GM21717 (cell line): ENCODE measurements around the gene ZFP36L2.
"Not testable (repeated sequence)": the region's sequence is repeated elsewhere in the genome, so short reads cannot be mapped to it uniquely, and the experiment has no call there.

ENCODE experiments used
- ATAC-seq: cut with Tn5 transposase; IDR thresholded peaks from one replicate; pipeline ENCODE4 v1.9.1; 2021; ENCODE audit warnings: mild to moderate bottlenecking, moderate library complexity; ENCODE audit not compliant: unreplicated experiment

Gene ZFP36L2

GRCh38 chr2:43210125-43210466 is 16.3 kb downstream of the ZFP36L2 start:
- ATAC-seq = no peak

DNA sequence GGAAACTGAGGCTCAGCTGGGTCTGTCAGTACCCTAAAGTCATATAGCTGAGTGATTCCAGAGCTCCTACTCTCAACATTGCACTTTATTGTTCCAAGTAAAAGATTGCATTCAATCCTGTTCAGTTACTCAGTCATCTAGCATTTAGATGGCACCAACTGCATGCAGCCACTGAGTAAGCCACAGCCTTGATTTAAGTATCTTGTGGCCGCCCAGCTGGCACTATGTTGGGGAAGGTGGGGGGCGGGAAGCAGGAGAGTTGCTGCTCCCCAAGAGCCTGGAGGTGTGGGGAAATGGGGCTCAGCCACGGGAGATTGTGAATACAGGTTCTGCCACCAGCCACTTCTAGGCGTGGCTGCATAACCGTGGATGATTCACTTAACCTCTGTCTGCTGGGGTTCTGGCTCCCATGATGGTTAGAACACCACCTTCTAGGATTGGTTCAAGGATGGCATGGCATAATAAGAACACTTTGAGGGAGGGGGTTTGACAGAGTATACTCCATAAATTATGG is 17.1 kb downstream of the ZFP36L2 start:
- ATAC-seq = no peak

DNA sequence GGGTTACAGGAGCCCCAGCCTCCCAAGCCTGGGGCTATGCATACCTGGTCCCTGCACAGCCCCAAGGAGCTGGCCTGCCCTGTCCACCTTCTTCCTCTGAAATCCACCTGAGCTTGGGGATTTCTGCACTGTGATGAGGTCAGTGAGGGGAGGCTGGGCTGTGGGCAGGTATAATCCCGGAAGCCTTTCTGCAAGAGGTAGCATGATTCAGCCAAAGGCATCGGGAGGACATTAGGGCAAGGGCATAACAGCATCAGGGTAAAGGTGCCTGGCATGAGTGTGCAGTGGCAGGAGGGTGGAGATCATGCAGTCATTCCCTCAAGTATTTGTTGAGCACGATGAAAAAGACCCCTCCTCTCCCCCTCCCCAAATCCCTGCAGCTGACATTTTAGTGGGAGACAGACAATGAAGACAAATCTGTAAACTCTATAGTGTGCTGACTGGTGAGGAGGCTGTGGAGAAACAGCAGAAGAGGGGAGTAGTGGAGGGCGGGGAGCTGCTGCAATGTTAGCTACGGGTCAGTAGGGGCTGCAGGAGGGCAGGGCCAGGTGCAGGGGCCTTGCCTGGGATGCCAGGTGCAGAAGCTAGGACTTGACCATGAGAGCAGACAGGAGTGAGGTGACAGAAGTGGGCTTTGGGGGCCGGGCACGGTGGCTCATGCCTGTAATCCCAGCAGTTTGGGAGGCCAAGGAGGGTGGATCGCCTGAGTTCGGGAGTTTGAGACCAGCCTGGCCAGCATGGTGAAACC is 18.7 kb downstream of the ZFP36L2 start:
- ATAC-seq = no peak

DNA sequence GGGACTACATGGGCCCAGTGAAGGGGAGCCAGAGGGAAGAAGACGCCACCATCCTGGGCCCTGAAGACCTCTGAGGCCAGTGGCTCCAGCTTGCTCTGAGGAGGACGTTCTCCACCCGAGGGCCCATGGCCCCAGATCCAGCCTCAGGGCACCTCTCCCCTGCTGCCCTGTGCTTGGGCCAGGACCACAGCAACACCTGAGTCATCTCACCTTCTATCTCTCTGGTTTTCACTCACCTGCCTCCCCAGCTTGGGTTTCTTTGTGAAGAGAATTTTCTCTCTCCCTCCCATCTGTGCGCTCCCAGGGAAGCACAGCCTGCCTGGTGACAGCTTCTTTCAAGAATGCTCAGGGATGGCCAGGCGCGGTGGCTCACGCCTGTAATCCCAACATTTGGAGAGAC is 19.8 kb downstream of the ZFP36L2 start:
- no peak for ATAC-seq

DNA sequence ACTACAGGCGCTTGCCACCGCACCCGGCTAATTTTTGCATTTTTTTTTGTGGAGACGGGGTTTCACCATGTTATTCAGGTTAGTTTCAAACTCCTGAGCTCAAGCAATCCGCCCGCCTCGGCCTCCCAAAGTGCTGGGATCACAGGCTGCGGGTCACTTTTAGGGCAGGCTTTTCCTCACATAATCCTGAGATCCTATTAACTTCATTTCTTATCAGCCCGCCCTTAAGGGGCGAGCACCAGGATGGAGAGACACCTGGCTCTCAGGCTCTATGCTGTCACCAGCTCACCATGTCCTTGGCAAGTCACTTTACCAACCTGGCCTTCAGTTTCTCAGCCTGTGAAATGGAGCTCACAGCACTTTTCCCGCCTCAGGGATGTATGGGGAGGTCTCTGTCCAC is 23.0 kb downstream of the ZFP36L2 start:
- ATAC-seq = no peak

DNA sequence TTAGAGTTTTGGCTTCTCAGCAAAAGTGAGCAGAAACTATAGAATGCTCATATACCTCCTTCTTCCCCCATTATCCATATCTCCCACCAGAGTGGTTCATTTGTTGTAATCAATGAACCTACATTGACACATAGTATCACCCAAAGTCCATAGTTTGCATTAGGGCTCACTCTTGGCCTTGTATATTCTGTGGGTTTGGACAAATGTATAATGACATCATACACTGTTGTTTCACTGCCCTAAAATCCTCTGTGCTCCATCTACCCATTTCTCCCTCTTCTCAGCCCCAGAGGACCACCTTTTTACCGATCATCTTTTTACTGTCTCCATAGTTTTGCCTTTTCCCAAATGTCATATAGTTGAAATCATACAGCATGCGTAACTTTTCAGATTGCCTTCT is 24.1 kb downstream of the ZFP36L2 start:
- ATAC-seq = no peak

DNA sequence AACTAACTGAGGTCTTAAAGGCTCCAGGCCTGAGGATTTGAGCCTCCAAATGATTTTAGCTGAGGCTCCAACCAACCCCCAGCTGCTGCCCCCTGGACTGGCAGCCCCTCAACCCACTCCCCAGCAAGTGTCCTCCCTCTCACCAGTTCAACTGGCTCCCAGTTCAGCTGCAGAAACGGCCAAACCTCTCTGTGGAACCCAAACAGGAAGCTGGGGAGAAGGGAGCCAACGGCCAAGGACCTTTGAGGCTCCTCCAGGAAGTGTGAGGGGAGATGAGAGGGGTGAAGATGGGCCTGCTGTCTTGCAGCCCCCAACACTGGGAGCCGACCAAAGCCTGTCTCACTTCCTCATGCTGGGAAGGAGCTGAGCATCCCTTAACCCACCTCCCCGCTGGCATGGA is 24.9 kb downstream of the ZFP36L2 start:
- ATAC-seq = no peak

DNA sequence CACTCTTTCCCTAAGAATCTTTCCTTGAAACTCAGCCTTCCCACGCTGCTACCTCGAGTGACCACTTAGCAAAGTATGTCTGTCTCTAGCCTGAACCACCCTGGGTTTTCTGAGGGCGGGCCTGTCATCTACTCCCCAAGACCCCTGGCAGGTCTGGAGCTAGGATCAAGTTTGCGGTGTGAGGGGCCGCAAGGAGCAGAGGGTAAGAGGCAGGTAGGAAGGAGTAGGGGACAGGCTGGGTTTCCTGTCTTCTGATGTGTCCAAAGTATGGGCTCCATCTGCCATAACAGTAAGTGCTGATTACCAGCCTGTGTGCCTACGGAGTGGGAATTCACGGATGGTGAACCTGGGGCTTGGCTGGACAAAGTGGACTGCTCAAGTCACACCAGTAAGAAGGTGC is 25.4 kb downstream of the ZFP36L2 start:
- no peak for ATAC-seq

DNA sequence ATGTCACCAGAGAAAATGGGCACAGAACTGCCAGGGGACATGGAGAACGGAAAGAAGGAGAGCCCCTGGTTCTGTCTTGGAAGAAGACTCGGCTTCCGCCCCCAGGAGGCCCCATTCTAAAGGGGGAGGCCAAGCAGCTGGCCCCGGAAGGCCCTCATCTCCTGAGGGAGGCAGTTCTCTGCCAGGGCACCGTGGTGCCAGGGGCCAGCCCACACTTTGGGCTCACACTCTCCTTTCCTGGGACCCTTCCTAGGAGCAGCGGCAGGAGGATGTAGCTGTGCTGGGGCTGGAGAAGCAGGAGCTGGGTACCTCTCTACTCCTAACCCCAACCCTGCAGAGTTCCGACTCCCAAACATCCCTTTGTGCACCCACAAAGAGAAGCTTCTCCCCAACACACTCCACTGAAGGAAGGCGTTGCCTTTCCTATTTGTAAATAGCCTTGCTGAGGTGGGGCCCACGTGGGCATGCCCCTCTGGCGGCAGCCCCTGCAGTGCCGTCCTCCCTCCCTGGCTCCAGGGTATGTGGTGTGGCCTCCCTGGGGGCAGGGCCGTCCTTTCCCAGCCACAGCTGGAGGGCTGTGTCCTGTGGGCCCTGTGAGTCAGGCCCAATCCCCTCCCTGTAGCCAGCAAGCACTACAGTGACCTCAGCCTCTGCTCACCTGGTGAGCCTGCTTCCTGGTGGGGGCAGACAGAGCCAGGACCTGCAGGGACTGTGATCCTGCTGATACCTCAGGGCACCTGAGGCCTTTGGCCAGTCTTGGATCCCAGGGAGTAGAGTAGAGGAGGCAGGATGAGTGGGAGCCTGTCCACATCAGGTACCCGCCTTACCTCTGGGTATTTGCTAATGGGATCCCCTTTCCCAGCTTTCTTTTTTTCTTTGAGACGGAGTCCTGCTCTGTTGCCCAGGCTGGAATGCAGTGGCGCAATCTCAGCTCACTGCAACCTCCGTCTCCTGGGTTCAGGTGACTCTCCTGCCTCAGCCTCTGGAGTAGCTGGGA is 26.6 kb downstream of the ZFP36L2 start:
- no peak for ATAC-seq

- no peak for ATAC-seq
Observed at GRCh38 chr2:43198263-43198662, 28.1 kb downstream of the ZFP36L2 start.

- no peak for ATAC-seq
Observed at GRCh38 chr2:43197588-43197896, 28.9 kb downstream of the ZFP36L2 start.

DNA sequence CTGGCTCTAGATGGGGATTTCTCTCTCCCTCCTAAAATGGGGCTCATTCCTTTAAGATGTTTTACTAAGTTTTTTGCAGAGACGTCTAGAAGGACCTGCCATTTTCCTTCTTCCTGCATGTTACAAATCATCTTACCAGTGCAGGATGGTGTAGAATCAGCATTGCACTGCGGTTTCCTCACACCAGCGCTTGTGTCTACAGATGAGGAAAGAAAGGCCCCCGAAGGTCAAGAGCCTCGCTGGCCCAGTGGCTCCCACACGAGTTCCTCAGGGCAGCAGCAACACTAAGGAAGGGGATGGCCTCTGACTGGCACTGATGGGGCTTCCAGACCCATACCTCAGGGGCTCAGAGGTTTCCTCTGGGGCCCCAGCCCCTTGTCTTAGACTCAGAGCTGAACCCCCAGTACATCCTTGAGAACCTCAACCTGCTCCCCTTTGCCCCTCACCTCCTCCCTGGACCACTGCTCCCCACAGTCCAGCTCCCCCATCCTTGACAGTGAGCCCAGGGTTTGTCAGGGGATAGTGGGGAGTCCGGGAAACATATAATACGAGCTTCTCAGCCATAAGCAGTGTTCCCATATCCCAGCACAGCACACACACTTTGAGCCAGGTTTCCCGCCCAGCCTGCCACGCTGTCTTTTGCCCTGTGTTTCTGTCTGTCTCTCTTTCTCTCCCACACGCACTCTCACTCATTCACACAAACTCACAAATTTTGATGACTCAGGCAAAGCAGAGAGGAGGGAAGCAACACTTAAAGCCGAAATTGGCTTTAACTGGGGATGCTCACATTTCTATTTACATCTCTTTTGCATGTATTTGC is 29.4 kb downstream of the ZFP36L2 start:
- ATAC-seq = no peak

DNA sequence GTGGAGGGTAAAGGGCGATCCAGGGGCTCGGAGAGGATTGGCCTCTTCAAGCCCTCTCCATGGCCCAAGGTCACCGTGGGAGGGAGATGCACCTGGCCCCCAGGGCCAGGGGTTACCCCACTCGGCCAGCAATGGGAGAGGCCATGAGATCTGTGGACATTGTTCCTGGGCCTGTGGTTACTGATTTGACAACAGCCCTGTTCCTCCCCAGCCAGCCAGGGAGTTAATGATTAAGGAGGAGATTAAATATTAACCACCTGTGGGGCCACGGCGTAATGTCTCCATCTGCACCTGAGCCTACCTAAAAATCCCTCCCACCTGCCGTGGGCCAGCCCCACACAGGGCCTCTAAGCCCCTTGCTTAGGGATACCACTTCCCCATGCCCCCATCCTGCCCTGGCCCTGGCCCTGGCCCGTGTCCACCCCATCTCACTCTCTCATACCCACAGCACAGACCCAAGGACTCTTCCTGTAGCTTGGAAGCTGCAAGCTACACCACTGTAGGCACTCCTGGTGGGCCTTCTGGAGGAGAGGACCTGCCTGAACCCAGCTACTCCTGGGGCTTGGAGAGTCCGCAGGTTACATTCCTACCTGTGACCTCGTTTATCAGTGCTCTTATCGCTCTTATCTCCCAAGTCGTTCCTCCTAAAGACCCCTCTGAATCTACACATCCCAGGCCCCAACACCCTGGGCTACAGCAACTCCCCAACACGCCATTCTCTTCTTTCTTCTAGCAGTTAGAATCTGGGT is 32.1 kb downstream of the ZFP36L2 start:
- no peak for ATAC-seq

DNA sequence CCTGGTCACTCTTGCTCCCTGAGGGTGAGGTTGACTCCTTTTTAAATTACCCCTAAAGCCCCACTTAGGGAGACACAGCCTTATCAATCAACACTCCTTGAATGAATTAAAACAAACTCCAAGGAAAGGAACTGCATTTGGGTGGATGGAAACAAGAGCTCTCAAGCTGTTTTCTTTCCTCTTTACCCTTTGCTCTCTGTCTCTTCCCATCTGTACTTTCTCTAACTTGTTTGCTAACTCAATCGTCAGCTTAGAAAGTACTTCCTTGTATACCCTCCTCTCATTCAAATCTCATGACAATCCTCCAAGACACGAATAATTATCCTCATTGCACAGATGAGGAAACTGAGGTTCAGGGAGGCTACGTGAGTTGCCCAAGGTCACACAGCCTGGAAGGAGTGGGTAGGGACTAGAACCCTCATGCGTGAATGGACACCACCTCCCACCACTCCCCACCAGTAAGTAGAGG is 32.7 kb downstream of the ZFP36L2 start:
- ATAC-seq = no peak

- no peak for ATAC-seq
Observed at GRCh38 chr2:43192744-43193651, 33.4 kb downstream of the ZFP36L2 start.

DNA sequence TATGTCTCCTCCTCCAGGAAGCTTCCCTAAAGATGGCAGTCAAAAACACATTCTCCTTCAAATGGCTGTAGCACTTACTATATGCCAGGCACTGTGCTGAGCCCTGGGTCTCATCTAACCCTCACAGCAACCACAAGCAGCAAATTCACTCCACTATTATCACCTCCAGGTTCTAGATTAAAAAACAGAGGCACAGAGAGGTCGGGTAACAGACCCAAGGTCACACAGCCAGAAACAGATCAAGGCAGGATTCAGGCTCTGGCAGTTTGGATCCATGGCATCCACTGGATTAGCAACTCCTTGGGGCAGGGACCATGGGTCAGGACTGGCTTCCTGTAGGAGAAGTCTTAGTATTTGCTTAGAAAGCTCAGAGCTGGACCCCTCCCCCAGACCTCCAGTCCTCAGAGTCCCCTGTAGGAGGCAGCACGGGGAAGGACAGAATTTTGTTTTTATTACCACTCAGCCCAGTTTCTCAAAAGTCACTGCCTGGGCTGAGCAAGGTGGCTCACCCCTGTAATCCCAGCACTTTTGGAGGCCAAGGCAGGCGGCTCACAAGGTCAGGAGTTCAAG is 34.4 kb downstream of the ZFP36L2 start:
- ATAC-seq = no peak

DNA sequence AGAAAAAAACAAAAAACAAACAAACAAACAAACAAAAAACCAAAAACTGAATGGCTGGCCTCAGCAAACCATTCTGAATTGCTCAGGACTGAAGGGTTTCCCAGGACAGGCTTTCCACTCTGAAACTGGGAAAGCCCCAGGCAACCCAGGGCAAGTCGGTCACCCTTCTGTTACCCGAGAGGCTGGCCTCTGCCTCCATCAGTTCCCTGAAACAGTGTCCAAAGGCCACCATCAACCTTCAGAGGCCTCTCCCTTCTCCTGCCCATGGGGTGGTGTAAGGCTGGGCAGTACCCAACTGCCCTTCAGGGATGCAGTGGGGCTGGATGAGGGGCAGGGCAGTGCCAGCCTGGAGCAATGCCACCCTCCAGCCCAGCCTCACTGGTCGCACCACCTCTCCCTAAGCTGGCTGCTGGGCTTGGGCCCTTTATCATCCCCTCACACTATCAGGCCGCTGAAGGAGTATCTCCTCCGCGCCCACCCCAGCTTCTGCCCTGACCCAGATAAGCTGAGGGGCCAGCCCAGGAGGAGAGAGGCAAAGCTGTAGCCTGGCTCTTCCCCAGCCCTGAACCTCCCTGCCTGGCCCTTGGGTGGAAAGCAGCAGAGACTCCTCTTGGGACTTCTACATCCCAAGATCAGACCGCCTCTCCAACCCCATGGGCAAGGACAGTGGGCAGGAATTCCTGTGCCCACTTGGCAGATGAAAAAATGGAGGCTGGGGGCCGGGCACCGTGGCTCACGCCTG is 35.9 kb downstream of the ZFP36L2 start:
- ATAC-seq = no peak

DNA sequence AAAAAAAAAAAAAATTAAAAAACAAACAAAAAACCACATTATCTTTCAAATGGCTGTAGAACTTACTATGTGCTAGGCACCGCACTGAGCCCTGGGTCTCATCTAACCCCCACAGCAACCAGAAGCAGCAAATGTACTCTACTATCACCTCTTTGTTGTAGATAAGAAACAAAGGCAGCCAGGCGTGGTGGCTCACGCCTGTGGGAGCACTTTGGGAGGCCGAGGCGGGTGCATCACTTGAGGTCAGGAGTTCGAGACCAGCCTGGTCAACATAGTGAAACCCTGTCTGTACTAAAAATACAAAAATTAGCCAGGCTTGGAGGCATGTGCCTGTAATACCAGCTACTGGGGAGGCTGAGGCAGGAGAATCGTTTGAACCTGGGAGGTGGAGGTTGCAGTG is 36.5 kb downstream of the ZFP36L2 start:
- not testable (repeated sequence) for ATAC-seq
